Activated effector memory CD4-positive, alpha-beta T cell treated with Interleukin-2 at 50 U/mL for 16 hours (primary cell): ENCODE data around the gene RIOK3.
"Not testable (repeated sequence)": the region's sequence is repeated elsewhere in the genome, so short reads cannot be mapped to it uniquely, and the experiment has no call there.

Experiments used
- DNase-seq: peaks from one replicate; pipeline ENCODE4 v3.0.0-alpha.2; 2020

RIOK3 gene, protein sequence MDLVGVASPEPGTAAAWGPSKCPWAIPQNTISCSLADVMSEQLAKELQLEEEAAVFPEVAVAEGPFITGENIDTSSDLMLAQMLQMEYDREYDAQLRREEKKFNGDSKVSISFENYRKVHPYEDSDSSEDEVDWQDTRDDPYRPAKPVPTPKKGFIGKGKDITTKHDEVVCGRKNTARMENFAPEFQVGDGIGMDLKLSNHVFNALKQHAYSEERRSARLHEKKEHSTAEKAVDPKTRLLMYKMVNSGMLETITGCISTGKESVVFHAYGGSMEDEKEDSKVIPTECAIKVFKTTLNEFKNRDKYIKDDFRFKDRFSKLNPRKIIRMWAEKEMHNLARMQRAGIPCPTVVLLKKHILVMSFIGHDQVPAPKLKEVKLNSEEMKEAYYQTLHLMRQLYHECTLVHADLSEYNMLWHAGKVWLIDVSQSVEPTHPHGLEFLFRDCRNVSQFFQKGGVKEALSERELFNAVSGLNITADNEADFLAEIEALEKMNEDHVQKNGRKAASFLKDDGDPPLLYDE

DNA sequence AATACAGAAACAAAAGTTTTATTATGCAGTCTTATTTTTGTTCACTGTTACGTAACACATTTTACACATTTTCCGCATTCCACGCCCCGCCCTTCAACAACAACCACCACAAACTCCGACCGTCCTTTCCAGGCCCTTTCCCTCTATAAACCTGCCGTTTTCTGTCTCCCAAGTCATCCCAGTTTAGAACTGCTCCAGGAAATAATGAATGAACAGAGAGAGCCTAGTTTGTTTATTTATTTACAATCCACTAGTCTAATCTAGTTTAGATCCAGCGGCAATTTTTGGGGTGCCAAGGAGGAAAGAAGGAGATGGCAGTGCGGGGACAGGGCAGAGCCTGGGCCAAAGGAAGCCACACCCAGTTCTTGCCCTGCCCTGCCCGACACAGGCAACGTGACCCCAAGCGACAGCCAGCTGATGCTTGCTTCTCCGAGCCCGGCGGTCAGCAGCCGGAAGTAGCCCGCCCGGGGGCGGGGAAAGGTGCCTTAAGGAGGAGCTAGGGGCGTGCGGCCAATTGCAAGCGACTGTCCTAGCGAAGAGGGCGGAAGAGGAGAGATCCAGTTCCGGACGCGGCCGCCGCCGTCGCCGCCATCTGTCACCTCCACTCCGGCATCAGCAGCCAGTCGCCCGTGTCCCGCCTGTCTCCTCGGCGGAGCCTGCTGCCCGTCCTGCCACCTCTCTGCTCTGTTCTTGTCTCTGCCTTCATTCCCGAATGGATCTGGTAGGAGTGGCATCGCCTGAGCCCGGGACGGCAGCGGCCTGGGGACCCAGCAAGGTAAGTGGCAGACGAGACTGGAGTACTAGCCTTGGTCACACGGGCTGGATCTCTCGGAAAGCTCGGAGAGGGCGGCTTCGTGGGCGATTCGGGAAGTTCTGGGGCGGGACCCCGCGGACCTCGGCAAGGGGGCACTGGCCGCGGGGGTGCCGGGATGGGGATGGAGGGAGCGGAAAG lies at the start of gene RIOK3:
TSS of gene RIOK3 (plus strand) at position 560 of the 952 bp plus-strand sequence. CDS start at position 713, 153 bp downstream.
- peak; percentile 83 for DNase-seq

DNA sequence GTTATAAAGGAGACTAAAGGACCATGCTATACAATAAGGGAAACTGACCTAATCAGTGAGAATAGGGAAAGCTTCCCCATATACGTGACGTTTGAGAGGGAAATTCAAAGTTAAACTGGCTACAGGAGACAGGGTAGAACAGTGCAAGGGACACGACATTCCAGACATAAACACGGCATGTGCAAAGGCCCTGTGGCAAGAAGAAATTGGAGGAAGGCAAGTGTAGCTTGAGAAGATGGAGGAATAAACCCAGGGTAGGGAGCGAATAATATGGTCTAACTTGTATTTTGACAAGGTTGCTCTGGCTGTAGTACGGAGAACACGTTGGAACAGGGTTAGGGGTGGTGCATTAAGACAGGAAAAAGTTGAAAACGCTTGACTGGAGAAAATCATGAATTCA lies 49.8 kb upstream of the RIOK3 start:
- no peak for DNase-seq

DNA sequence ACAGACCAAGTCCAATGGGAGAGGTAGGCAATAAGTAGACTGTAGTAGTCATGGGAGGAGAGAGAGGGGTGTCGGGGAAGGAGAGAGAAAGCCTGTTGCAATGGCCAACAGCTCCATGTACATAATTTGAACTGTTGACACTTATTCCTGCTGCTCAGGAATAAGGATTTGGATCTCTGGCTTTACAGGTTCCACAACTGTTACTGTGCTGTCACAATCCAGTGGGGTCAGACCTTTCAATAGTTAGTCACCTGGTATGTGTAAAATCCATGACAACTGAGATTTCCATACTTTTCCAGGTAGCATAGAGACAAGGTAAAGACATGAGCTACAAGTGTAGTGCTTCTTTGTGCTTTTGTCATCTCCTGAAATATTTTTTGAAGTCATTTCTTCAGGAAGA lies 47.5 kb upstream of the RIOK3 start:
- DNase-seq, result no peak

DNA sequence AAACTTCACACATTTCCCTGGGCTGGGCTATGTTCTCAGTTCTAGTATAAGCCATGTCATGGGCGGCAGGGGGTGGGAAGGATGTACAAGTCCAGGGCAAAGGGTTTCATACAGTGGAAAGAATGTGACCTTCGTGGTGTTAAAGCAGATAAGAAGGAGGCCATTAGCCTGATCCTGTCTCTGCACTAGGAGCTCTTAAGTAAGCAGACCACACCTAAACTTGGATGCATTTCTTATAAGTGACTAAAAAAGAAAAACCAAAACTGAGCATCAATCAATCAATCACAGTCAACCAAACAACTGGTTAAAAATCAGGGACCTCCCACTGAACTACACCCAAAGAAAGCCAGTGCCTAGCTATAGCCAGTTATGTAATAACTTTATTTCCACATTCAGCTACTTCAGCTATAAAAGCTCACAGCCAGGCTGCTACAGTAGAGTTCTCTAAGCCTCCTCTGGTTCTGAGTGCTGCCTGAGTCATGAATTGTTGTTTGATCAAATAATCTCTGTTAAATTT lies 46.8 kb upstream of the RIOK3 start:
- DNase-seq, result no peak

DNA sequence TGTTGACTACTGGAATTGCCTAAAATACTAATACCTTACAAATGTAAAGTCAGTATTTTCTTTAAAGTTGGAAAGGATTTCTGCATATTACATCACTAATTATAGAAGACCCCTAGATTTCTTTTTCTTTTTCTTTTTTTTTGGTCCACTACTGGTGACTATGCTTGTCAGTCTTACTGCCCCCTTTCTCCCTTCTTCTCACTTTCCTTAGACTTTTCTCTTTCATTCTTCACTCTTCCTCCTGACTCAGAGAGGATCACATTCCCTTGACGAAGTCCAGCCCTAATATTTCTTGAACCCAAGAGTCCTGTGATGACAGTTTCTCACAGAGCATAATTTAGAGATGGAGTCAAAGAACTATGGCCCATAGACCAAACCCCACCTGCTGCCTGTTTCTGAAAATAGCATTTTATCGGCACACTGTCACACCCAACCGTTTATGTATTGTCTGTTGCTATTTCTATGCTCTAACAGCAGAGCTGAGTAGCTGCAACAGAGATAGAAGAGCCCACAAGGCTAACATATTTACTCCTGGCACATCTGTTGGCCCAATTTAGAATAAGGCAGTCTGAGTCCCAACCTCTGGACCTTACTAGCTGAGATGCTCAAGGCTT lies 40.6 kb upstream of the RIOK3 start:
- DNase-seq, result no peak

DNA sequence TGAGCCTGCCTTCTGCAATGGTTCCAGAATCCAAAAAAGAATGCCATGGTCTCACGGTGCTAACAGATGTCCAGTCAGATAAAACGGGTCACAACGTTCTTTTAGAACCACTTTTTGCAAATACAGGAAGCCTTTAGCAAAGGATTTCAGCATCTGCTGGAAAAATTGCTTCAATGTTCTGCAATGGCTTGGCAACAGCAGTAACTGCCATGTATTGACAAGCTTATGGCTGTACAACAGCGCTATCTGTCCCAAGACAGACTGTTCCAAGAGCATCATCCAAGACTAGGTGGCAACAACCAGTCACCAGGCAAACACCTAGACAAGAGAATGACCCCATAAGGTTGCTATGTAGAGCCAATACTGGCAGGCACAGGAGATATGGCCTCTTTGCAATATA lies 37.6 kb upstream of the RIOK3 start:
- no peak for DNase-seq

DNA sequence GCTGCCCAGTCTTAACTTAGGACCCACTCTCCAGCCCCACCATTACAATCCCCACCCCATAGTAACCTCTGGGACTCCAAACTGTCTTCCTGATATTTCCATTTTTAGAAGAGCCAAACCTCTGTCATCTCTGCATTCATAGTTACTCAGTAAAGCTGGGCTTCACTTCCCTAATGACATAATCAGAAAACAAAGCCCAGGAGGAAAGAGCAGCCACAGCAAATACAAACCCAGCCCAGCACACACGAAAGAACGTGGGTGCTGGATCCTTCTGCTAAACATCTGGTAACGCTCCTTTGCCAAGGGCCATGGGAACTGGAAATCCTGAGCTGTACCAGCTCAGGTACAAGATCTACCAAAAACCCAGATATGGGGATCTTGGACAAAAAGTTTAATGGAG lies 36.8 kb upstream of the RIOK3 start:
- no peak for DNase-seq

DNA sequence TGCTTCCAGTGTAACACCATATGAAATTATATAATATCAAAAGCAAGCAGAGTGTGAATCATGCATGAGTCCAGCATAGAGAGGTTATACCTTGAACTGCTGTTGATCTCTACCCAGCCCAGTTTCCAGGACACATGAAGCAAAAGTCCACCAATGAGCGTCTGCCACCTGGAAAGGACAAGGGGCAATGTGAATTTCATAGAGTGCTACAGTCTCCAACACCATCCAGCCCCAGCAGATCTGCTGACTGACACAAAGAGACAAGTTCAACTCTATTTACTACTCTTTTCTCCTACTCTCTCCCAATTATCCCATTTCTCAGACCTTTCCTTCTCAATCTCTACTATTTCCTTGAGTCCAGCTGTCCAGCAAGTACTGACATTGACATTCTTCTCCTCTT lies 31.8 kb upstream of the RIOK3 start:
- DNase-seq, result no peak

DNA sequence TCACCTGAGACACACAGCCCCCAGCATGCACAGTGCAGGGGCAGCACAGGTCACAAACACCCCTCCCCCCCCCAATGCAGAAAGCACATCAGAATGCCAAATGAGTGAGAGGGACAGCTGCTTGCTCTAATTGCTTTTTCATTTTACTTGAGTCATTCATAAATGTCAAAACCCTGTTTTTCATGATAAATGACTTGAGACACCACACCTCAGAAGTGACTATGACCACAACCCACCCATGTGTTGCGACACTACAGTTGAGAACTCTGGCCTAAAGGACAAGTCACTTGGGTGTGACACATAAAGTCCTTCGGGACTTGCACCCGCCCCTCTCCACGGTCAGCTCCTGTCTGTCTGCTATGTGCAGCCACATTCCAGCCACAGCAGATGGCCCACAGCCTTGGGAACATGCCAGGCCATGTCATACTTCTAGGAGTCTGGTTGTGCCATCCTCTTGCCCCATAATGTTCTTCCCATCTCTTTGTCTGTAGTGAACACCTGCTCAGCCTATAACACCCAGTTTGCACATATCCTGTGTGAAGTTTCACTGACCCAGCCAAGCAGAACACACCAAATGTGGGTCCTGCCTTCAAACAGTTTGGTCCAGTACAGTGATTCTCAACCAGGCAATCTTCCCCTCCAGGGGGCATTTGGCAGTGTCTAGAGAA lies 30.2 kb upstream of the RIOK3 start:
- no peak for DNase-seq

DNA sequence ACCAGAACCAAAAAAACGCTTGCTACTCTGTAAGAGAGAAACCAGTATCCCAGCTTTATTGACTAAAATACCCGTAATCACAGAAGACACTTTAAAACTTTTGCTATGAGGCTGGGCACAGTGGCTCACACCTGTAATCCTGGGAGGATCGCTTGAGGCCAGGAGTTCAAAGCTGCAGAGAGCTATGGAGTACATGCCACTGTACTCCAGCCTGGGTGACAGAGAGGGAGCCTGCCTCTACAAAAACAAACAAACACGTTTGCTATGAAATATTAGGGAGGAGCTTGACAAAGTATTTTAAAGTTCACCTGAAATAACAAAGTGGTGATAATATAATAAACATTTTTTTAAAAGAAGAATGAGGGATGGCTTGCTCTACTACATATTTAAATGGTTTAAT lies 28.5 kb upstream of the RIOK3 start:
- DNase-seq, result no peak

DNA sequence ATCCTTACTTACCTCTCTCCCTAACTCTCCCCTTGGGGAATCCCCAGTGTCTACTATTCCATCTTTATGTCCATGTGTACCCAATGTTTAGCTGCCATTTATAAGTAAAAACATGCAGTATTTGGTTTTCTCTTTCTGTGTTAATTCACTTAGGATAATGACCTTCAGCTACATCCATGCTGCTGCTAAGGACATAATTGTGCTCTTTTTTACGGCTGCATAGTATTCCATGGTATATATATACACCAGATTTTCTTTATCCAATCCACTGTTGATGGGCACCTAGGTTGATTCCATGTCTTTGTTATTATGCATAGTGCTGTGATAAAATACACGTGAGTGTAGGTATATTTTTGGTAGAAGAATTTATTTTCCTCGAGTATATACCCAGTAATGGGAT lies 24.3 kb upstream of the RIOK3 start:
- no peak for DNase-seq

DNA sequence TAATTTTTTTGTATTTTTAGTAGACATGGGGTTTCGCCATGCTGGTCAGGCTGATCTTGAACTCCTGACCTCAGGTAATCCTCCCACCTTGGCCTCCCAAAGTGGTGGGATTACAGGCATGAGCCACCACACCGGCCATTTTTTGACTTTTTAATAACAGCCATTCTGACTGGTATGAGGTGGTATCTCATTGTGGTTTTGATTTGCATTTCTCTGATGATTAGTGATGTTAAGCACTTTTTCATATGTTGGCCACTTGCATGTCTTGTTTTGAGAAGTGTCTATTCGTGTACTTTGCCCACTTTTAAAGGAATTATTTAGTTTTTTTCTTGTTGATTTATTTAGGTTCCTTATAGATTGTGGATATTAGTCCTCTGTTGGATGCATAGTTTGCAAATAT lies 23.5 kb upstream of the RIOK3 start:
- DNase-seq, result not testable (repeated sequence)

DNA sequence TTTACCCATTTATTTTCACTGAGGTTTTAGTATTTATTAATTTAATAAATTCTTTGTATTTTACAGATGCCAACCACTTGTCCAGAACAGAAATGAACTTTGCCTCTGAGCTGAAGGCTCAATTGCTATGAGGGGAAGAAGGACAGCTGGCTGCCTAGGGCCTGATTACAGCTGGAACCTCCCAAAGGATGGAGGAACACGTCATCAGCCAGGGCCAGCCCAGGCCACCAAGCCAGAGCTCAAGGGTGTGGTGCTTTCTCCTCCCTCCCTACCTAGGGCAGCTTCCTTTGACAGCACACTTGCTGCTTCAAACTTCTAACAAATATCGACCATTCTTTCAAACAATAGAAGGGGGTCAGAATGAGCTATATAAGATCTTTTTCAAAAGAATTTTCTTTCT lies 19.7 kb upstream of the RIOK3 start:
- no peak for DNase-seq

DNA sequence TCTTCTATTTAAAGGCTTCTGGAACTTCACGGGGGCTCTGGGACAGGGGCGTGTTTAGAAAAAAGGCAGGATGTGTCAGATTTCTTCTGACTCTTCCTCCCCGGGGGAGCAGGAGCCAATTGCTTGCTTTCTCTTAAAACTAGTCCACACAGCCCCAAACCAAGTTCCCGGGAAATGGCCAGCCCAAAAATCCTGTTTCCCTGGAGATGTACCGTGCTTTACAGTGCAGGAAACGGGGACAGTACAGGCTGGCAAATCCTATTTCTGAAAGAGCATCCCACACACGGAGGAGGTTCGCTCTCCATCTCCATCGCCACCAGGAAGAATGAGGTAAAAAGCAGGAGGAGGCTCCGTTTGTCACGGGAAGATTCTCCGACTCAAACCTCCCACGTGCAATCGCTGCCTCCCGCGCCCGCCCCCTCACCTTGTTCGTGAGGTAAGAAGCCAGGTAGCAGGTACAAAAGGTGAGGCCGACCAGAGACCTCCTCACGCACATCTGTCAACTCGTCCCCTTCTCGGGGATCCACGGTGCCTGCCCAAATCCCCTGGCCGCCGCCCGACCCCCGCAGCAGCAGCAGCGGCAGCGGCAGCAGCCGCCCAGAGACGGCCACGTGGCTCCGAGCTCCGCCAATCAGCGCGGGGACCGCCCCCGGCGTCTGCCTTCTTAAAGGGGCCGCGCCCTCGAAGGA lies 15.6 kb upstream of the RIOK3 start:
- peak; percentile 57 for DNase-seq

DNA sequence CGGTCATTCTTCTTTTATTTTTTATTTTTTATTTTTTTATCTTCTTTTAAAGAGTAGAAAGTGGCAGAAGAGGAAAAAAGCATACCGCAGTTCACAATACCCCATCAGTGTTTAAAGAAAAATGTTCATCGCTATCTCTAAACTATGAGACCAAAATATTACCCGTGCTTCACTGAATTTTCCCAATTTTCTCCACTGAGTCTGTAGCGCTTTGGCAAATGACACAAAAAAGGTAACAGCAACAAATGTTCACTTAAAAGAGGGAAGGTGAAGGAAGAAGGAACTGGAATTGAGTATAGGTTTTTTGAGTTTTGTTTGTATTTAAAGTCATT lies 15.1 kb upstream of the RIOK3 start:
- no peak for DNase-seq

DNA sequence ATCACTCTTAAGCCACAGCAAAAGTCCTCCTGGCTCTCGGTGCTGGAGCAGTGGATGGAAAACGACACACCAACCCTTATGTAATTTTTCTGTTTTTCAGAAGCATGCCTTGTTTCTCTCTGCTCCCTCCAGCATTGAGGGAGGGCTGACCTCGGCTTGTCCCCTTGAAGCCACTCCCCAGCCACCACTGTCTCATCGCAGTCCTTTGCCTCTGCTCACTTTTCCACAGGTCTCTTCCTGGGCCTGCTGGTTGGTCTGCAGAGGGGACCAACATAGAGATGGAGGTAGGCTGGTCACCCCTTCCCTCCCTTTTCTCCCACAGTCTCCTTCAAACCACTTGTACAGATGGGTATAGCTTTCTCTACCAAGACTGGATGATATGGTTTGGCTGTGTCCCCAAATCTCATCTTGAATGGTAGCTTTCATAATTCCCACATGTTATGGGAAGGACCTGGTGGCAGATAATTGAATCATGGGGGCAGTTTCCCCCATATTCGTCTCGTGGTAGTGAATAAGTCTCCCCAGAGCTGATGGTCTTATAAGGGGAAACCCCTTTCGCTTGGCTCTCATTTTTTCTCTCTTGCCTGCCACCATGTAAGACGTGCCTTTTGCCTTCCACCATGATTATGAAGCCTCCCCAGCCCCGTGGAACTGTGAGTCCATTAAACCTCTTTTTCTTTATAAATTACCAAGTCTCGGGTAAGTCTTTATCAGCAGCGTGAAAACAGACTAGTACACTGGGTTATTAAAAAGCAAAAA lies 14.3 kb upstream of the RIOK3 start:
- DNase-seq, result no peak

DNA sequence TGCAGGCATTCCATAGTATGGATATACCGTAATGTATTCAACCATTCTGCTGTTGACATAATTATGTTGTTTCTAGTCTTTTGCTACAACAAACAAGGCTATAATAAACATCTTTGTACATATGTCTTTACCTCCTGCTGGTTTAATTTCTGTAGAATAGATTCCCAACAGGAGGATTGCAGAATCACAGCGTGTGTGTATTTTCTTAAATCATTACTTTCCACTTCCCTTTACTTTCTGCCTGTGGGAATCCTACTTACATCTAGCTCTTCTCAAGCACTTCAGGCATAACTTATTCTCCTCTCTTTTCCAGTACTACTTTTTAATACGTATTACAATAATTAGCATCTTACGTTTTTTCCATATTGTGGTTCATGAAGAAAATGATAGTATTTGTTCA lies 13.0 kb upstream of the RIOK3 start:
- no peak for DNase-seq

DNA sequence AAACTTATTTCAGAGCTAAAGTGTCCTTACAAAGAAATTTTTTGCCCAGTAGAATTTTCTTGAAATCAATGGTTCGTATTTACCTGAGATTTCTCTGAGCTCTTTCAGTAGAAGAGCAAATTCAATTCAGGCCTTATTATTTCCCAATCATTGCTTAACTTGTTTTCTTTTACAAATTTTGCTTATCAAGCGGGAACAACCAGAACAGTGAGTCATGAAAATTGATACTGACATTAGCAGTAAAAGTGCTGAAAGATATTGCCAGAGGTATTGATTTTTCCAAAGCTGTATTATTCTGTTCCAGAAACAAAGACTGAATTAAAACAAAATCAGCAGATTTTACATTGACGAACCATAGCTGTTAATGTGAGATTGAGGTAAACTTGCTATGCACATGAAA lies 10.1 kb upstream of the RIOK3 start:
- no peak for DNase-seq

DNA sequence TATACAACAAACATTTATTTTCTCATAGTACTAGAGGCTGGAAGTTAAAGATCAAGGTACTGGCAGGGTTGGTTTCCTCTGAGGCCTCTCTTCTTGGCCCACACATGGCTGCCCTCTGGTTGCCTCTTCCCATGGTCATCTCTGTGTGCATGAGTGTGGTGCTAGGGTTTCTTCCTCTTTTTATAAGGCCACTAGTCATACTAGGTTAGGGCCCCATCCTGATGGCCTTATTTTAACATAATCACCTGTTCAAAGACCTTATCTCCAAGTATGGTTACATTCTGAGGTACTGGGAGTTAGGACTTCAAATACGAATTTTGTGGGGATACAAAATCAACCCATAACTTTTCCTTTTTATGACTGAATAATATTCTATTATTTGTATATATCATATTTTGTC lies 4.8 kb upstream of the RIOK3 start:
- no peak for DNase-seq

DNA sequence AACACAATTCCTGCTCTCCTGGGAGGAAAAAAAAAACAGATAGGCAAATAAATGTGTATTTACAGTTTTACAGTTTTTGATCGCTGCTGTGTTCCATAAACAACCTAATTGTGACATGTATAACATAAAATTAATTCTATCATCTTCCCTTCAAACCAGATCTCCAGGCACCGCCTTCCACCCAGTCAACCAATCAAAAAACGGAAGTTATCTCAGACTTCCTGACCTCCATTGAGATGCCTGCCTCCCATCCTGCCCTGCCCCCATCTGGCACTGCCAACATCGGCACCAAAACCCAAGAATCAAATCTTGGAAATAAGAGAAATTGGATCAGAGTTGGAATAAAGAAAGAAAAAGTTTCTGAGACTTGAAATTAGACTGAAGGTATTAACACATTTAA lies 3.1 kb upstream of the RIOK3 start:
- no peak for DNase-seq

DNA sequence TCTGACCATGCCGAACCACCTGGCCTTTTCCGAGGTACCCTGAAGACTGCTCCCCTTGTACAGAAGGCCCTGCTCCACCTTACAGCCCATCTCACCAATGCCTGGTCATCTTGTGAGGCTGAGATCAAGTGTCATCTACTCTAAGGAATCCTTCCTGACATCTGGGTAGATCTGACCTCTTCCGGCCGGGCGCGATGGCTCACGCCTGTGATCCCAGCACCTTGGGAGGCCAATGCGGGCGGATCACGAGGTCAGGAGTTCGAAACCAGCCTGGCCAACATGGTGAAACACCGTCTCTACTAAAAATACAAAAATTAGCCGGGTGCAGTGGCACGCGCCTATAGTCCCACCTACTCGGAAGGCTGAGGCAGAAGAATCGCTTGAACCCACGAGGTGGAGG lies 2.1 kb upstream of the RIOK3 start:
- DNase-seq, result no peak
